EL (cell line): ENCODE results near the gene NDUFB11.
"Not testable (repeated sequence)": the region's sequence is repeated elsewhere in the genome, so short reads cannot be mapped to it uniquely, and the experiment has no call there.

Source experiments
- DNase-seq: peaks from one replicate; pipeline ENCODE4 v3.0.0-alpha.2; 2016

Gene NDUFB11

GRCh38 chrX:47145395-47146120 lies 1.1 kb upstream of the NDUFB11 start:
- no peak for DNase-seq

DNA sequence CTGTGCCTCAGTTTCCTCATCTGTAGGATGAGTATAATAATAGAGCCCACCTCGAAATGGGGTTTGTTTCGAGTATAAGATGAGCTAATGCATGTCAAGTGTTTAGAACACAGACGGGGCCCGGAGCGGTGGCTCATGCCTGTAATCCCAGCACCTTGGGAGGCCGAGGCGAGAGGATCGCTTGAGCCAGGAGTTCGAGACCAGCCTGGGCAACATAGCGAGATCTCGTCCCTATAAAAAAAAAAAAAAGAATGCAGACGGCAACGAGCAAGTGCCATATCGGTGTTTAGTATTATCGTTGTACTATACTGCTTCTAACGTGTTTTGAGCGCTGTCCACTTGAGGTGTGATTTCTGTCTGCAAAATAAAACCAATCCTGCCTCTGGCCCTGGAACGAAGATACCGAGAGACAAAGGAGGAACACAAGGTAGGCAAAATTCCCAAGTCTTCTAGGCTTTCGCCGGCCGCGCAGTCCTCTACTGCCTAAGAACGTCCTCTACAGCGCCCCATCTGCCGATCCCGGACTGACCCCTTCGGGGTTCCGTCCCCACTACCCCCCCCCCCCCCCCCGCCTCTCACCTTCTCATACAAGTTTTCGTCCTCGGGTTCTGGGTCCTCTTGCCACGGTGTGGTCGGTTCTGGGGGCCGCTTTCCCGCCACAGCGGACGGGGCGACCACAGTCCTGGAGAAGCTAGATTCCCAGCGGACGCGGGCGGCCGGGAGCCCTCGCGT lies 442 bp downstream of the NDUFB11 start:
- DNase-seq, result peak; percentile 29

DNA sequence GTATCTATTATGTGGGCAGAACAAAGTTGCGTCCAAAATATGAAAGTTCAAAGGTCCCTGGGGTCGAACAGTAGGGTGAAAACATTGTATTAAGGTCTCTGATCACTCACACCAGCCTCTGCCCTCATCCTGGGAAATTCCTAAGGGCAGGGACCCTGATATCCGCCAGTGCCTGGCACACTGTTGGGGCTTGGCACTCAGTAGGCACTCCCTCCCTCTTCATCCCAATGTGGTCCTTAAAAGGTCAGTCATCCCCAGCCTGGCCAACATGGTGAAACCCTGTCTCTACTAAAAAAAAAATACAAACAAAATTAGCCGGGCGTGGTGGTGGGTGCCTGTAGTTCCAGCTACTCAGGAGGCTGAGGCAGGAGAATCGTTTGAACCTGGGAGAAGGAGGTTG lies 6.3 kb downstream of the NDUFB11 start:
- no peak for DNase-seq

DNA sequence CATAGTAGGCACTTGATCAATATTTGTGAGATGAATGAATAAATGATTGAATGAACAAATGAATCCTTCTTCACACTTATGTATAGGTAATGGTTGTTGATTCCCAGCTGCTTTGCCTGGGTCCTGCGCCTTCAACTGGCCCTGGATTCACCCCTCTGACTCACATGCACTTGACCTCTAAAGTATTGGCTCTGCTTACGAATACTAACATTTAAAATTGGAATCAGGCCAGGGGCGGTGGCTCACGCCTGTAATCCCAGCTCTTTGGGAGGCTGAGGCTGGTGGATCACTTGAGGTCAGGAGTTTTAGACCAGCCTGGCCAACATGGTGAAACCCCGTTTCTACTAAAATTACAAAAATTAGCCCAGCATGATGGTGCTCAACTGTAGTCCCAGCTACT lies 8.9 kb downstream of the NDUFB11 start:
- peak; percentile 28 for DNase-seq

GRCh38 chrX:47133493-47133892 lies 11.0 kb downstream of the NDUFB11 start:
- DNase-seq, result no peak

GRCh38 chrX:47129899-47130358 lies 14.6 kb downstream of the NDUFB11 start:
- DNase-seq, result no peak

GRCh38 chrX:47129157-47129898 lies 15.2 kb downstream of the NDUFB11 start:
- peak; percentile 93 for DNase-seq

DNA sequence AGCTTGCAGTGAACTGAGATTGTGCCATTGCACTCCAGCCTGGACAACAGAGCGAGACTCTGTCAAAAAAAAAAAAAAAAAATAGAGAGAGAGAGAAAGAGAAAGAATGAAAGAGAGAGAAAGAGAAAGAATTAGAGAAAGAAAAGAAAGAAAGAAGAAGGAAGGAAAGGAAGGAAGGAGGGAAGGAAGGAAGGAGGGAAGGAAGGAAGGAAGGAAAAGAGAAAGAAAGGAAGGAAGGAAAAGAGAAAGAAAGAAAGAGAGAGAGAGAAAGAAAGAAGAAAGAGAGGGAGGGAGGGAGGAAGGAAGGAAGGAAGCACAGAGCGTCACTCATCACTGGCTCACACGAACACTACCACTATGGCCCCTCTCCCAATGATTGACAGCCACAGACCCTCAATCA lies 20.0 kb downstream of the NDUFB11 start:
- DNase-seq, result not testable (repeated sequence)

DNA sequence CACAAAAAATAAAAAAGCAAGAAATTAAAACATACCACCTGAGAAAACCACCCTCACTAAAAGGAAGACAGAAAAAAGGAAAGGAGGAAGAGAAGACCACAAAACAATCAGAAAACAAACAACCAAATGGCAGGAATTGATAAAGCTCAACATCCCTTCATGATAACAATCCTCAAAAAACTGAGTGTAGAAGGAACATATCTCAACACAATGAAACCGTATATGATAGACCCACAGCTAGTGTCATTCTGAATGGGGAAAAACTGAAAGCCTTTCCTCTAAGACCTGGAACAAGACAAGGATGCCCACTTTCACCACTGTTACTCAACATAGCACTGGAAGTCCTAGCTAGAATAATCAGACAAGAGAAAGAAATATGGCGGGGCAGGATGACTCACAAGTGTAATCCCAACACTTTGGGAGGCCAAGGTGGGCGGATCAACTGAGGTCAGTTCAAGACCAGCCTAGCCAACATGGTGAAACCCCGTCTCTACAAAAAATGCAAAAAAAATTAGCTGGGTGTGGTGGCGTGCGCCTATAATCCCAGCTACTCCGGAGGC lies 27.9 kb downstream of the NDUFB11 start:
- not testable (repeated sequence) for DNase-seq

GRCh38 chrX:47112316-47112954 lies 32.1 kb downstream of the NDUFB11 start:
- DNase-seq, result no peak

GRCh38 chrX:47110936-47111615 lies 33.4 kb downstream of the NDUFB11 start:
- not testable (repeated sequence) for DNase-seq

GRCh38 chrX:47101206-47101605 lies 43.3 kb downstream of the NDUFB11 start:
- DNase-seq, result no peak

DNA sequence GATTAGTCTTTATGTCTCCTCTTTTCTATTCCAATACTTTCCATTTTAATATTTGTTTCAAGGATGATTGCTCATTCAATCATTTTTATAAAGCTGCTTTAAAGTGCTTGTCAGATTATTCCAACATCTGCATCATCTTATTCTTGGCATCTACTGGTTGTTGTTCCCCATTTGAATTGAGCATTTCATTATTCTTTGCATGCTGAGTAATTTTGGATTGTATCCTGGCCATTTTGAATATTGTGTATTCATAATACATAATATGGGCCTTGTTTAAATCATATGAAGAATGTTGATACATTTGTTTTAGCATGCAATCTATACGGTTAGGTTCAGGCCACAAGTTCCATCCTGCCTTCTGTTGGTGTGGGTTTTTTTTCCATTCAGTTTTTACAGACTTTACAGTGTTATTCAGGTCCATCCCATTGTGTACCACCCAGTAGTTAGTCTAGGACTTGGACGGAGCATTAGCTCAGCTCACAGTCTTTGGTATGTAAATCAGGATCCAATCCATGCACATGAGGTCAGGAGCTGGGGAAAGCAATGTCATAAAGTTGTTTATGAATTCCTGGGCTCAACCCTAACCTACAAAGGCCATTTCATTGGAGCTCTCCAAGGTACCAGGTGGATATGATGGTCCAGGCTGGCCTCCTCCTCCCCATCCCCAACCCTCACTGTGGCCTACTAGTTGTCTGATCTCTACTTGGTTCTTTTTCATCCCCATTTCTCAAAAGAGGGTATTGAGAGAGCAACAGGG lies 46.0 kb downstream of the NDUFB11 start:
- no peak for DNase-seq

DNA sequence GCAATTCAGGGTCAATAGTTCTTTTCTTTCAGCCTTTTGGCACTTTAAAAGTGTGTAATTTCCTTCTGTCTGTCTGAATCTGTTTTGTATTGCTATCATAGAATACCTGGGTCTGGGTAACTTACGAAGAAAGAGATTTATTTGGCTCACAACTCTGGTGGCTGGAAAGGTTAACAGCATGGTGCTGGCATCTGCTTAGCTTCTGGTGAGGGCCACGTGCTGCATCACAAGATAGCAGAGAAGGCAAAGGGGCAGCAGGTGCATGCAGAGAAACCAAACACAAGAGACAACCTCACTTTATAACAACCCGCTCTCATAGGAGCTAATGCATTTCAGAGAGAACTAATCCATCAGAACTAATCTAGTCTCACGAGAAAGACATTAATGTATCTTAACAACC lies 47.5 kb downstream of the NDUFB11 start:
- no peak for DNase-seq

DNA sequence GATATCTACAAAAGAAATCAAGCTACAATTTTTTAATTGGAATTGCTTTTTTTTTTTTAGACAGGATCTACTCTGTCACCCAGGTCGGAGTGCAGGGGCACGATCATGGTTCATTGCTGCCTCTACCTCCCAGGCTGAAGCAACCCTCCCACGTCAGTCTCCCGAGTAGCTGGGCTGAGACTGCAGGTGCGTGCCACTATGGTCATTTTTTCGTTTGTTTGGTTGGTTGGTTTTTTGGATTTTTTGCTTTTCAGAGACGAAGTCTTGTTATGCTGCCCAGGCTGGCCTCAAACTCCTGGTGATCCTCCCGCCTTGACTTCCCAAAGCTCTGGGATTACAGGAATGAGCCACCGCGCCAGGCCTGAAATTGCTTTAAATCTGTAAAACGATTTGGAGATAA lies 50.6 kb downstream of the NDUFB11 start:
- DNase-seq, result no peak

- DNase-seq, result peak; percentile 8
Observed at GRCh38 chrX:47093248-47093647, 51.3 kb downstream of the NDUFB11 start.
